ENCODE measurements around the gene RBM20.

- TF ChIP-seq CTCF (IDR thresholded peaks at IDR 0.05) (no peak), POLR2A (IDR thresholded peaks at IDR 0.05) (no peak)
These were observed 237.8 kb downstream of the RBM20 start for GRCh38 chr10:110881905-110882304.

Measured in adrenal gland (tissue), 5 donors.